GM19455 (cell line): ENCODE results near the gene FN3KRP.

ENCODE experiments used
- ATAC-seq: cut with Tn5 transposase; IDR thresholded peaks from one replicate; pipeline ENCODE4 v1.9.1; 2021; ENCODE audit not compliant: unreplicated experiment

FN3KRP gene

DNA sequence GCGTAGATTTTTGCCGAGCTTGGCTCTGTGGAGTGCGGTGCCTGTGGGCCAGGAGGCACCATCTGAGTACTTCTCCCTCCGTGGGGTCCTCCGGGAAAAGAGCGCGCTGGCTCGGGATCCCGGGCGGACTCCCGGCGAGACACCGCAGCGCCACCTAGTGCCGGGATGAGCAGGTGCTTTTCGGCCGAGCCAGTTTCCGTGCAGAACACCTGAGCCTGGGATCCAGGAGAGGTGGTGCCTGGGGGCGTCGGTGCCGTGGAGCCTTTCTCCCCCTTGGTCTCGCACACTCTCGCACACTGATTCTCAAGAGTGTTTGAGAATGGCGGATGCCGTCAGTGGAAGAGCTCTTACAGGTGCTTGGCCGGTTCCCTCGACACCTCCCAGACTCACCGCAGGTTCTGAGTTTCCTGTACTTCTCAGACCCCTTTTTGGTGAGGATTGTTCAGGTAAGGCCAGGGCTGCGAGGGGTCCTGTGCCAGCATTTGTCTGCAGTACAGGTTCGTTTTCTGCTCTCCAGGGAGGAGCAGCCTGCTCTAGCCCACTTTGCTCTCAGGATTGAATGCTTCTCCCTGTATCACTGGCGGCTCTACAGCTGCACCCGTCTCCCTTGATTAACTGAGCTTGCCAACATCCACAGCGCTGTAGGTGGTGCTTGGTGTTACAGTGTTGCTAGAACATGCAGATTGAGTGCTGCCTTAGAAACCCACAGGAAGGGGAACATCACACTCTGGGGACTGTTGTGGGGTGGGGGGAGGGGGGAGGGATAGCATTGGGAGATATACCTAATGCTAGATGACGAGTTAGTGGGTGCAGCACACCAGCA, 58.7 kb downstream of the FN3KRP start:
- ATAC-seq: no peak

DNA sequence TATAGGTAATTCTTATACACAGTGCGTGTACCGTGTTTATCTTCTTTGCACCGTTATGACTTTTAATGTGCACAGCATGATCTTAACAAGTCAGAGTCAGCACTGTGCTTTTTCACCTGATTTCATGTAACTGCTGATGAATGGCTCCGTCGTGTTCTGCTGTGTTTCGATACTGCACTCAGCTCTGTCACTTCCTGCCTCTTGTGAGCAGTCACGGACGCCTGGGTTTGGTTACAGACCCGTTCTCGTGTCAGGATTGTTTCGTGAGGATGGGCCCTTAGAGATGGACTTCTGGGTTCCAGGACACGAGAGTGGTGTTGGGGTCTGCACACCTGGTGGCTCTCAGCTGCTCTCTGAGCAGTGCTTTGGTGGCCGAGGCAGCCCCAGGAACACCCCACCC, 59.9 kb downstream of the FN3KRP start:
- no peak for ATAC-seq
